NCI-H2196 treated with DMSO at 0.1 percent for 48 hours (cell line): ENCODE measurements around the gene TBC1D10A.

ENCODE experiments used
- DNase-seq: peaks from one replicate; lab custom pipeline; 2025; ENCODE audit not compliant: unreplicated experiment; lab: John Stamatoyannopoulos, UW

The TBC1D10A gene

GRCh38 chr22:30302810-30303138 is 24.0 kb downstream of the TBC1D10A start:
- no peak for DNase-seq

- no peak for DNase-seq
Observed at GRCh38 chr22:30301995-30302809, 24.5 kb downstream of the TBC1D10A start.

- DNase-seq = no peak
Observed at GRCh38 chr22:30299322-30299721, 27.4 kb downstream of the TBC1D10A start.

GRCh38 chr22:30297991-30298701 is 28.6 kb downstream of the TBC1D10A start:
- no peak for DNase-seq

GRCh38 chr22:30297276-30297990 is 29.3 kb downstream of the TBC1D10A start:
- DNase-seq = no peak

- DNase-seq = no peak
Observed at GRCh38 chr22:30296833-30297232, 29.9 kb downstream of the TBC1D10A start.

GRCh38 chr22:30296324-30296723 is 30.4 kb downstream of the TBC1D10A start:
- DNase-seq = no peak

GRCh38 chr22:30295576-30295975 is 31.2 kb downstream of the TBC1D10A start:
- DNase-seq = no peak

GRCh38 chr22:30294830-30295229 is 31.9 kb downstream of the TBC1D10A start:
- no peak for DNase-seq

- no peak for DNase-seq
Observed at GRCh38 chr22:30294066-30294465, 32.7 kb downstream of the TBC1D10A start.

- no peak for DNase-seq
Observed at GRCh38 chr22:30293026-30293425, 33.7 kb downstream of the TBC1D10A start.

GRCh38 chr22:30292069-30292970 is 34.4 kb downstream of the TBC1D10A start:
- no peak for DNase-seq

GRCh38 chr22:30291058-30291892 is 35.5 kb downstream of the TBC1D10A start:
- DNase-seq = peak; percentile 79

- peak; percentile 79 for DNase-seq
Observed at GRCh38 chr22:30290342-30291057, 36.2 kb downstream of the TBC1D10A start.

GRCh38 chr22:30289980-30290313 is 36.8 kb downstream of the TBC1D10A start:
- no peak for DNase-seq

- peak; percentile 84 for DNase-seq
Observed at GRCh38 chr22:30289141-30289979, 37.4 kb downstream of the TBC1D10A start, which contains the start of gene CASTOR1. Gene CASTOR1, minus strand, starts transcription at chr22:30289505. Its CDS starts 8 bp downstream, at chr22:30289497.

GRCh38 chr22:30288419-30289140 is 38.2 kb downstream of the TBC1D10A start:
- no peak for DNase-seq
